ENCODE measurements around the gene LRRN3. TPM values are rescaled to one million over a fixed set of nuclear protein-coding genes. Genes with fewer than 3 reads are reported as not detected.

The LRRN3 gene
- total RNA-seq, 1 donor from 2014 or later = 0.81 TPM

DNA sequence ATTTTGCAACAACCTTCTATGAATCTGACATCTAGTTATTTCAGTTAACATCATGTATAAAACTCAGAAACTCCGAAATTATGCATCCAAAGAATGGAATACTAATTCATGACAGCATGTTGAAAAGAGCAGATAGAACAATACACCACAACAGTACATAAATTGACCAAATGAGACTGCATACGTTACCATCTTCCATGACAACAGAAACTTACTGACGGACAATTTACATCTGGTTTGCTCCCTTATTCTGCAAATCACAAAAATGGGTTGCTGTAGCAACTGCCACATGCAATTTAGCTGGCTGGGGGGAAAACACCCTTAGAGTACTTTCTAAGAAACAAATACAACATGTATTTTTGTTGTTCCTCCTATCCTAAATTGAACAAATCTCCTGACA is 14.3 kb downstream of the LRRN3 start:
- DNase-seq (ENCODE audit: low spot score) = no peak

DNA sequence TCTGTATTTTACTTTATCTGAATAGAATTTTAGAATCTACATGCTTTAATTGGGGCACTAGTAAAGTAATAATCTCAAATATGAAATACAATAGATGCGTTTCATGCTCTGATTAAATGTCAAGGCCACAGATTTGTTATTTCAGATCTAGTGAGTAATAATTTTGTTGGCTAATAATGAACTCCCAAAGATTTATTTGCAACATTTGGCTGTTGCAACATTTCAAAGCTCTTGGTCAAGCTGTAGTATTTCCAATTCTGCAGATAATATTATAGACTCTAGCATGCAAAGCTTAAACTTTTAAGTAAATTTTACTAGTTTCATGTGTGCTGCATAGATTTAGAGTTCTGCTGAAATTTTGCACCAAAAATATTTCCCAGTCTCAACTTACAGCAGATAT is 16.7 kb downstream of the LRRN3 start:
- DNase-seq (ENCODE audit: low spot score) = no peak

- no peak for DNase-seq (ENCODE audit: low spot score)
Measured at GRCh38 chr7:111108000-111108399, 17.1 kb downstream of the LRRN3 start.

GRCh38 chr7:111108496-111108895 is 17.6 kb downstream of the LRRN3 start:
- DNase-seq (ENCODE audit: low spot score) = no peak

DNA sequence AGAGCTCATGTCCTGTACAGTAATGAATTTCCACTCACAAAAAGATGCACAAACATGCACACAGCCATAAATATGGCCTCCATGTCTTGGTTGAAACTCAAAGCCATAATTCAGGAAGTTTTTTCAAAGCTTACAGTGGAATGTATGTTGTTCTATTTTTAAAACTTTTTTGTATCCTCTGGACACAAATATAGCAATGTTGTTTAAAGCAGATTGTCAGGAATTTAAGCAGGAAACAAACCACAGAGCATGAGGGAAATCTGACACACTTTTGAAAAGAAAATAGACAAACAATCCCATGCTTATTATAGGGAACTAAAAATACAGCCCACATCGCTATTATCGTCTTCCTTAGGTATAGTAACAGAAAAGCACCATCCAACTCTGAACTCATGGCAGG is 21.5 kb downstream of the LRRN3 start:
- no peak for DNase-seq (ENCODE audit: low spot score)

DNA sequence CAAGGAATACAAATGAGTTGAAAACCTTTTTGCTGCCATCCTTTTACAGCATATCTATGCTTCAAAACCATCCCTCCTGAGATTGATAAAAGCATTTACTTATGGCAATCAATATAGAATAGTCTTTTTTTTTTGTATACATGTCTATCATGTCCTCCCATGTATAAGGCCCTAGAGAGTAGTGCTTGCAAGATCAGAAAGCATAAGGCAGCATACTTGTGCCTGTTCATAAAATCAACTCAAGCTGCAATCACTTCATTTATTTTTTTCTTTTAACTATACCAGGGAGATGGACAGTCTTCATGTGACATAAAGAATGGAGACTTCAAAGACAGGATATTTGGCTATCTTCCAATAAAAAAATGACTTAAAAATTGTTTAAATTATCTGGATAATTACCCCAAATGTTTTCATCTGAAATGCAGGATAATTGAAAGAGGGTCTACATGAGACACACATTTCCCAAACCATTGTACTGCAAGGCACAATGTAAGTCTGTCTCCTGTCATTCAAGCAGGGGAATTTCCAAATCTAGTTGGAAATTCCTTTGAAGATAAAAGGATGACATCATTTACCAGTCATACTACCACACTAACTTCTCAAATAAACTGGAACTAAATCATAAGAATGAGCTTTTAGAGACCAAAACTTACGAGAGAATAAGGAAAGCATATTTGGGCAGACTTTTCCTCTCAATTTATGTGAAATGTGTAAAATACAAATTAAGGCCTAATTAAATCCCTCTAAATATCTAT is 22.5 kb downstream of the LRRN3 start:
- no peak for DNase-seq (ENCODE audit: low spot score)

- no peak for DNase-seq (ENCODE audit: low spot score)
Measured at GRCh38 chr7:111115966-111116365, 25.0 kb downstream of the LRRN3 start.

DNA sequence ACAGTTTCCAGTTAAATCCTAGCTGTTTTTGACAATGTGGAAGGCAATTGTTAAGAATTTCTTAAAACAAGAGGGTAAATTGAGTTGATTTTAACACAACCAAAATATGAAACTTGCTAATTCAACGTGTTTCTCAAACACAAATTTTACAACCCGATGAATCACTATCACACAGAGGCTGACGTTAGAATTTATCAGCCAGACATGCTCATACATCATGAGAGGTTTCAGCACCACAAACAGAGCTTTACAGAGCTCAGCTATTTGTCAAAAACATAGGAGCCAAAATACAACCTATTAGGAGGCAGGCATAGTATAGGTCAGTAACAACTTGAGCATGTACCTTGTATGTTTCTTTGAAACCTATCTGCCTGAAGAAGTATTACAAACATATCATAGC is 36.1 kb downstream of the LRRN3 start:
- no peak for DNase-seq (ENCODE audit: low spot score)

- no peak for DNase-seq (ENCODE audit: low spot score)
Measured at GRCh38 chr7:111129435-111129834, 38.5 kb downstream of the LRRN3 start.

DNA sequence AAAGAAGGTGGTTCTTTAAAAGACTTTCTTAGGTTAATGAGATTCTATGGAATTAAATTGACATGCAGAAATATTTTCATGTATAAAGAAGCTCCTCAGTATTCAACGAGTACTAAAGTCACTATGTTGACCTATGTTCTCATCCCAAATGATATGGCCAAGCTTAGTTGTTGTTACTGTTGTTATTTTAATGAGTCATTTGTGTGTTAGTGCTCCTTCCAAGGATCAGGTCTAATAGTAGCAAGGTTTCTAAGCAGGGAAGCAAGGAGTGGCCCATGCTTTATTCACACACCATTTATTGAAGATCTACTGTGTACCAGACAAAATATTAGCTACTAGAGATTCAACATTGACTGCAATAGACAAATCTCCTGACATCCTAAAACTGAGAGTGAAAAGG is 41.9 kb downstream of the LRRN3 start:
- DNase-seq (ENCODE audit: low spot score) = no peak

- no peak for DNase-seq (ENCODE audit: low spot score)
Measured at GRCh38 chr7:111137296-111138192, 46.6 kb downstream of the LRRN3 start.

GRCh38 chr7:111138193-111138569 is 47.3 kb downstream of the LRRN3 start:
- DNase-seq (ENCODE audit: low spot score) = no peak

DNA sequence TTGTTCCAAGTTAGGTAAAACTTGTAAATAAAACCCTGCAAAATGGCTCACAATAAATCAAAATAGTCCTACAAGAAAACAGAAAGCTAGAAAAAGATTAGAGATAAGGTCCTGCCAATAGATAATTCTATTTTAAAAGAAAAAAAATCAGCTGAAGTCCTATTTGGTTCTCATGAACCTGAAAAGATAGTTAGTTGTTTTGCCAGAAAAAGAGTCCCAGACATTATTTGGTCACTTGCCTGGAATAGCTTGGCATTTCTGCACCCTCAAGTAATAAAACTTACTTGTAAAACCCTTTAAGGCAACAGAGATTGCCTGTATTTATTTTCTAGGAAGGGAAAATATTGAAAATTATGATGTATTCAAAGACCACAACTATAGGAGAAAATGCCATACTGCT is 47.7 kb downstream of the LRRN3 start:
- DNase-seq (ENCODE audit: low spot score) = no peak

DNA sequence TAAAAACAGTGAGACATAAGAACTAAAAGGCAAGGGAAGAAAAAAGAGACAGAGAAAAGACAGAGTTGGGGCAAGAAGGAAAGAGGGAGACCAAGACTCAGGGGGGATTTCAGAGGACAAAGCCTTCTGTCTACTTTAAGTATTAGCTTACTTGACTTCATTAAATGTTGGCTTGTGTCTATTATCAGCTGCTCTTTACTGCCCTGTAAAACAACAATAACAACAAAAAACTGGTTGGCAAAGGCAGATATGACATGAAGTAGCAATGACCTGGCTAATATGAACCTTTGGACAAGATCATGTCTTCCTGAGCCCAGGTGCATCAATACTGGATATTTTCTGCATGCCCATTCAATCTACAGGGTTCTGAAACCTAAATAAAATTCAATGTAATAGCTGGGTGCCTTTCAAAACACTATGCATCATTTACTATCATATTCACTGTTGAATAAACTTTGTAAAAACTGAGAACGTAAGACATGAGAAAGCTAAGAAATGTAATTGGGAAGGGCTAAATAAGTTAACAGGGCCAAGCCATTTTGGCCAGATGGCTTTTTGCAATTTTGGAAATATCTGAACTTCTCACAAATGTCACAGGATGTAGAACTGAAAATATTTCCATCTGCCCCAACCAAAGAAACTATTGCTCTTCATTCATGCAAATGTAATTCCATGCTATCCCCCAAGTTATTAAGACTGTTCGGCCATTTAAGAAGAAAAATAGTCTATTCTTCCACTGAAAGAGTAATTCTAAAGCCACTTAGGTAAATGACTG is 49.4 kb downstream of the LRRN3 start:
- no peak for DNase-seq (ENCODE audit: low spot score)

DNA sequence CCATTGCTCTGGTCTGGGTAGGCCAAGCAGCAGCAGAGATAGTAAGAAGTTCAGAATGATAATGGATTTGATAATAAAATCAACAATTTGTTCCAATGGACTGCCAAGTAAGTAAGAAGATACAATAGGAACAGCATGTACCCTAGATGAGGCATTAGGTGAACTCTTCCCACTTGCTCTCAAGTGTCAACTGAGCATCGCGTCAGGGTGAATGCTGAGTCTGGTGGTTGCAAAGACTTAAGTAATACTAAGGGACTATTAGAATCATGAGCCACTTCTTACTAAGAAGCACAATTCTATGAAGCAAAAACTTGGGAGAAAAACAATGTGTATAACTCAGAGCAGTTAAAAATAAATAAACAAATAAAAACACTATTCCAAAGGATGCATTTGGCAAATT is 54.5 kb downstream of the LRRN3 start:
- no peak for DNase-seq (ENCODE audit: low spot score)

- DNase-seq (ENCODE audit: low spot score) = no peak
Measured at GRCh38 chr7:111146136-111146535, 55.2 kb downstream of the LRRN3 start.

GRCh38 chr7:111147708-111148533 is 57.0 kb downstream of the LRRN3 start:
- DNase-seq (ENCODE audit: low spot score) = no peak

GRCh38 chr7:111150709-111151108 is 59.8 kb downstream of the LRRN3 start:
- DNase-seq (ENCODE audit: low spot score) = no peak

DNA sequence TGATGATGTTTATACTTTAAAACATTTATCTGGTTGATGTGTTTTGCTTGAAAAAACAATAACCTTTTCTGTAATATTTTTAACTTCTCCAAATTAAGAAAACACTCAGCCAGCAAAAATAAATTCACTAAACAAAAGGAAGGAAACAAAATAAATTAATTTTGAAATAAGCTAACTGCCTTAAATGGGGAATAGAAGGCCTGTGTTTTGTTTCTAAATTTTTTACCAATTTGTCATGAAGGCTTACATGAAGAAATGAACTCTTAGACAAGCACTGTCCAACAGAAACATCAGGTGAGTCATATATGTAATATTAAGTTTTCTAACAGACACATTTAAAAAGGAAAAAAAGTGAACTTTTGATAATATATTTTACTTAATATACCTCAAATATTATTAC is 68.5 kb downstream of the LRRN3 start:
- no peak for DNase-seq (ENCODE audit: low spot score)

DNA sequence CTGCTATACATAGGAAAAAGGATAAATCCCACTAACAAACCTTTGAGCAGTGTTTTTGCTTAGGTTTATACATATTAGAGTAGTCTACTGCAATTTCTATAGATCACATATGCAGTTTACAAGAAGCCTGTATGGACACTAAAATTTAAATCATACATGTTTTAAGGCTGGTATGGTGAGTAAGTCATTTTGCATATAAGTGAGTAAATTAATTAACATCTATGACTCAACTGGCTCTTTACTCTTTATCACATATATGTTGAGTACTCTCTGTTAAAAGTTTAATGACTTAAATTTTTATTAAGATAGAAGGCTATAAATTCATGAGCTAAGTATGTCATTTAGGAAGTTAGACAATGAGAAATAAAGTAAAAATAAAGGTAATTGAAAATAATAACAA is 69.4 kb downstream of the LRRN3 start:
- no peak for DNase-seq (ENCODE audit: low spot score)

- no peak for DNase-seq (ENCODE audit: low spot score)
Measured at GRCh38 chr7:111162692-111163091, 71.8 kb downstream of the LRRN3 start.

DNA sequence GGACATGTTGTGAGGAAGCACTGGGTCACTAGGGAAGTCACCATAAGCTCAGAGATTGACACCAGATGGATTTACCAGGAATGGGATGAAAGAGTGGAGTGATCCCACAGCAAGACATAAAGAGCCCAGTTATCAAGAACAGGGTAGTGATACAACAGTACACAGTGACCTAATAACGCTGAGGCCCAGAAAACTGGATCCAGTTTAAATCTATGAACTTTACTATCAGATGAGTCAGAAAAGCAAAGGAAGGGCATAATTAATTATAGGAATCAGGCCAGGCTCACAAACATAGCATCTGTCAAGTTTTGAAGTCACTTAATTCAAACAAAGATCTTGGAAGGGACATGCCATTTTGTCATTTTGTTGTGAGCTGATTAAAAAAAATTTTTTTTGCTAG is 73.5 kb downstream of the LRRN3 start:
- no peak for DNase-seq (ENCODE audit: low spot score)

Data from mucosa of gallbladder (tissue), 1 donor.